H1 (cell line): Measurements from ENCODE around the gene RPE. TPM values are rescaled to one million over a fixed set of nuclear protein-coding genes. Genes with fewer than 3 reads are reported as not detected.

Experiments used
- CBX5 ChIP-seq: fragments of 300-800, 300-1000 bp; sonication (generic); IDR thresholded peaks from 2 replicates; pipeline ENCODE4 v1.7.1; 2016; ENCODE audit warnings: antibody characterized with exemption, low read length, low read depth
- CTBP2 ChIP-seq: IDR thresholded peaks from 2 replicates; pipeline ENCODE4 v1.7.0; 2011; ENCODE audit warnings: borderline replicate concordance, mild to moderate bottlenecking, moderate library complexity, mixed read lengths, low read length; ENCODE audit not compliant: insufficient read depth, insufficient read length
- MAFK ChIP-seq: IDR thresholded peaks from 2 replicates; pipeline ENCODE4 v1.6.1; 2012; ENCODE audit warnings: low read depth, mild to moderate bottlenecking, improper control_type of control experiment, low read length
- RAD21 ChIP-seq, 2 experiments: IDR thresholded peaks in 1 of 2; conservative IDR thresholded peaks in 1 of 2; 2 replicates each; pipeline ENCODE4 v1.6.1; 2011; ENCODE audit warnings: low read depth in 2 of 2, low read length in 2 of 2, improper control_type of control experiment in 1 of 2, inconsistent platforms in 1 of 2, mild to moderate bottlenecking in 1 of 2, moderate library complexity in 1 of 2
- RBBP5 ChIP-seq: IDR thresholded peaks from 2 replicates; pipeline ENCODE4 v1.7.1; 2012; ENCODE audit warnings: low read depth, mild to moderate bottlenecking, inconsistent platforms, low read length, moderate library complexity, borderline replicate concordance
- polyA plus RNA-seq, 7 experiments: library from polyadenylated mRNA; depleted of rRNA in 3 of 7; stranded (reverse) in 5 of 7; unstranded in 2 of 7; fragments of >200 nt in 5 of 7; fragments of 200-250 nt in 2 of 7; gene quantifications; 1 replicate in 5 of 7; 2 replicates in 1 of 7; 4 replicates in 1 of 7; pipeline versions ENCODE4 v1.2.1 to v1.2.3, GENCODE V29; 2011 to 2013; ENCODE audit warnings: missing spikeins in 2 of 7, mixed read lengths in 2 of 7
- total RNA-seq: library from RNA; stranded (reverse); fragmentation: NEBNext Ultra II Directional; extraction: Animal tissue kit (Norgen Biotek cat#: 25700); gene quantifications from 2 replicates; pipeline ENCODE4 v1.2.1, GENCODE V29; 2021
- TF ChIP-seq, protein P1 (sequence below): fragments of 300-600 bp; sonication (generic); IDR thresholded peaks from 2 replicates; pipeline ENCODE4 v1.7.1; 2012; ENCODE audit warnings: low read length, moderate library complexity, mild to moderate bottlenecking, inconsistent platforms; ENCODE audit not compliant: insufficient replicate concordance
- TF ChIP-seq, protein P2 (sequence below): IDR thresholded peaks from 2 replicates; pipeline ENCODE4 v1.6.1; 2011; ENCODE audit warnings: low read length, improper control_type of control experiment

The RPE gene
- total and polyA plus RNA-seq, 2 of the 8 experiments (the other 6 are each of a cell fraction or from before 2014, with no cell fraction given), result 77.8 to 102 TPM

DNA sequence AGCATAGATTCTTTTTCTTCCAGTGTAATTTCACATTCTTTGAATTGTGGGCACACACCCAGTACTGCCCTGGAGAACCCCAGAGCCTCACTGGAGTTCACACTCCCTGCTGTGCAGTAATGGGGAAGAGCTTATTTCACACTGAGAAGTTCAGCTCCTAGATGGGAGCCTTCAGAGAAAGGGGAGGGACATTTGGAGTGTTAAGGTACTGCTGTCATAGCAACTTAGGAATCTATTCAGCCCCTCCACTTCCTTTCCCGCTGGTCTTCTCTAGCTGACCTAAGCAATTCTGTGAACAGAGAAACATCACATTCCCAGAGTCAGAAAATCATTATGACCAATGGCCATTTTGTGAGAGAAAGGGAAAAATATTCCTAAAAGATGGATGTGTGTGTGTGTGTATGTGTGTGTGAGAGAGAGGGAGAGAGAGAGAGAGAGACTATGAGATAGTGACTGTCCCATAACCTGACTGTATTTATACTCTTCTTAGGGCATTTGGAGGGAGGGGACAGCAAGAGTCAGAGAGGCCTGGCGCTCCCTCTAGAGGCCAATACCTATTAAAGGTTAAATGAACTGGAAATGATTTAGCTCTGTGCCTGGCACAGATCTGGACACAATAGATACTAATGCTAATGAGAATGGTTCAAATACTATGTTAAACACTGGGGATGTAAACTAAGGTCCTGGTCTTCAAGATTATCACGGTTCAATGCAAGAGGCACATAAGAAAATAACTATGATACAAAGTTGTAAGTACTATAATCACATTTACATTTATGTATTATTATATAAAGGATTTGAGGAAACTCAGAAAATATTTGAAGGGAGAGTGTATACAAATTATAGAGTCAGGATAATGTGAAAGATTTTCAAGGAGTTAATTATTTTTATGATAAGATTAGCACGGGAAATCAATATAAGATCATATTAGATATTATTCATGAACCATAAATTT lies 41.5 kb upstream of the RPE start (continued):
- TF ChIP-seq MAFK (peak; percentile 89), RAD21 (IDR thresholded peaks at IDR 0.05 in 1 of 2, conservative IDR thresholded peaks at IDR 0.05 in 1 of 2; ENCODE audit: low read depth in 2 of 2, low read length in 2 of 2) (peak; percentile 87 to 90), RBBP5 (no peak), CTBP2 (no peak), CBX5 (no peak)
- TF ChIP-seq, protein P1, sequence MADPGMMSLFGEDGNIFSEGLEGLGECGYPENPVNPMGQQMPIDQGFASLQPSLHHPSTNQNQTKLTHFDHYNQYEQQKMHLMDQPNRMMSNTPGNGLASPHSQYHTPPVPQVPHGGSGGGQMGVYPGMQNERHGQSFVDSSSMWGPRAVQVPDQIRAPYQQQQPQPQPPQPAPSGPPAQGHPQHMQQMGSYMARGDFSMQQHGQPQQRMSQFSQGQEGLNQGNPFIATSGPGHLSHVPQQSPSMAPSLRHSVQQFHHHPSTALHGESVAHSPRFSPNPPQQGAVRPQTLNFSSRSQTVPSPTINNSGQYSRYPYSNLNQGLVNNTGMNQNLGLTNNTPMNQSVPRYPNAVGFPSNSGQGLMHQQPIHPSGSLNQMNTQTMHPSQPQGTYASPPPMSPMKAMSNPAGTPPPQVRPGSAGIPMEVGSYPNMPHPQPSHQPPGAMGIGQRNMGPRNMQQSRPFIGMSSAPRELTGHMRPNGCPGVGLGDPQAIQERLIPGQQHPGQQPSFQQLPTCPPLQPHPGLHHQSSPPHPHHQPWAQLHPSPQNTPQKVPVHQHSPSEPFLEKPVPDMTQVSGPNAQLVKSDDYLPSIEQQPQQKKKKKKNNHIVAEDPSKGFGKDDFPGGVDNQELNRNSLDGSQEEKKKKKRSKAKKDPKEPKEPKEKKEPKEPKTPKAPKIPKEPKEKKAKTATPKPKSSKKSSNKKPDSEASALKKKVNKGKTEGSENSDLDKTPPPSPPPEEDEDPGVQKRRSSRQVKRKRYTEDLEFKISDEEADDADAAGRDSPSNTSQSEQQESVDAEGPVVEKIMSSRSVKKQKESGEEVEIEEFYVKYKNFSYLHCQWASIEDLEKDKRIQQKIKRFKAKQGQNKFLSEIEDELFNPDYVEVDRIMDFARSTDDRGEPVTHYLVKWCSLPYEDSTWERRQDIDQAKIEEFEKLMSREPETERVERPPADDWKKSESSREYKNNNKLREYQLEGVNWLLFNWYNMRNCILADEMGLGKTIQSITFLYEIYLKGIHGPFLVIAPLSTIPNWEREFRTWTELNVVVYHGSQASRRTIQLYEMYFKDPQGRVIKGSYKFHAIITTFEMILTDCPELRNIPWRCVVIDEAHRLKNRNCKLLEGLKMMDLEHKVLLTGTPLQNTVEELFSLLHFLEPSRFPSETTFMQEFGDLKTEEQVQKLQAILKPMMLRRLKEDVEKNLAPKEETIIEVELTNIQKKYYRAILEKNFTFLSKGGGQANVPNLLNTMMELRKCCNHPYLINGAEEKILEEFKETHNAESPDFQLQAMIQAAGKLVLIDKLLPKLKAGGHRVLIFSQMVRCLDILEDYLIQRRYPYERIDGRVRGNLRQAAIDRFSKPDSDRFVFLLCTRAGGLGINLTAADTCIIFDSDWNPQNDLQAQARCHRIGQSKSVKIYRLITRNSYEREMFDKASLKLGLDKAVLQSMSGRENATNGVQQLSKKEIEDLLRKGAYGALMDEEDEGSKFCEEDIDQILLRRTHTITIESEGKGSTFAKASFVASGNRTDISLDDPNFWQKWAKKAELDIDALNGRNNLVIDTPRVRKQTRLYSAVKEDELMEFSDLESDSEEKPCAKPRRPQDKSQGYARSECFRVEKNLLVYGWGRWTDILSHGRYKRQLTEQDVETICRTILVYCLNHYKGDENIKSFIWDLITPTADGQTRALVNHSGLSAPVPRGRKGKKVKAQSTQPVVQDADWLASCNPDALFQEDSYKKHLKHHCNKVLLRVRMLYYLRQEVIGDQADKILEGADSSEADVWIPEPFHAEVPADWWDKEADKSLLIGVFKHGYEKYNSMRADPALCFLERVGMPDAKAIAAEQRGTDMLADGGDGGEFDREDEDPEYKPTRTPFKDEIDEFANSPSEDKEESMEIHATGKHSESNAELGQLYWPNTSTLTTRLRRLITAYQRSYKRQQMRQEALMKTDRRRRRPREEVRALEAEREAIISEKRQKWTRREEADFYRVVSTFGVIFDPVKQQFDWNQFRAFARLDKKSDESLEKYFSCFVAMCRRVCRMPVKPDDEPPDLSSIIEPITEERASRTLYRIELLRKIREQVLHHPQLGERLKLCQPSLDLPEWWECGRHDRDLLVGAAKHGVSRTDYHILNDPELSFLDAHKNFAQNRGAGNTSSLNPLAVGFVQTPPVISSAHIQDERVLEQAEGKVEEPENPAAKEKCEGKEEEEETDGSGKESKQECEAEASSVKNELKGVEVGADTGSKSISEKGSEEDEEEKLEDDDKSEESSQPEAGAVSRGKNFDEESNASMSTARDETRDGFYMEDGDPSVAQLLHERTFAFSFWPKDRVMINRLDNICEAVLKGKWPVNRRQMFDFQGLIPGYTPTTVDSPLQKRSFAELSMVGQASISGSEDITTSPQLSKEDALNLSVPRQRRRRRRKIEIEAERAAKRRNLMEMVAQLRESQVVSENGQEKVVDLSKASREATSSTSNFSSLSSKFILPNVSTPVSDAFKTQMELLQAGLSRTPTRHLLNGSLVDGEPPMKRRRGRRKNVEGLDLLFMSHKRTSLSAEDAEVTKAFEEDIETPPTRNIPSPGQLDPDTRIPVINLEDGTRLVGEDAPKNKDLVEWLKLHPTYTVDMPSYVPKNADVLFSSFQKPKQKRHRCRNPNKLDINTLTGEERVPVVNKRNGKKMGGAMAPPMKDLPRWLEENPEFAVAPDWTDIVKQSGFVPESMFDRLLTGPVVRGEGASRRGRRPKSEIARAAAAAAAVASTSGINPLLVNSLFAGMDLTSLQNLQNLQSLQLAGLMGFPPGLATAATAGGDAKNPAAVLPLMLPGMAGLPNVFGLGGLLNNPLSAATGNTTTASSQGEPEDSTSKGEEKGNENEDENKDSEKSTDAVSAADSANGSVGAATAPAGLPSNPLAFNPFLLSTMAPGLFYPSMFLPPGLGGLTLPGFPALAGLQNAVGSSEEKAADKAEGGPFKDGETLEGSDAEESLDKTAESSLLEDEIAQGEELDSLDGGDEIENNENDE, result peak; percentile 12
- TF ChIP-seq, protein P2, sequence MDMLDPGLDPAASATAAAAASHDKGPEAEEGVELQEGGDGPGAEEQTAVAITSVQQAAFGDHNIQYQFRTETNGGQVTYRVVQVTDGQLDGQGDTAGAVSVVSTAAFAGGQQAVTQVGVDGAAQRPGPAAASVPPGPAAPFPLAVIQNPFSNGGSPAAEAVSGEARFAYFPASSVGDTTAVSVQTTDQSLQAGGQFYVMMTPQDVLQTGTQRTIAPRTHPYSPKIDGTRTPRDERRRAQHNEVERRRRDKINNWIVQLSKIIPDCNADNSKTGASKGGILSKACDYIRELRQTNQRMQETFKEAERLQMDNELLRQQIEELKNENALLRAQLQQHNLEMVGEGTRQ, result no peak
